HepG2 (cell line): Measurements from ENCODE around the gene FRMD6. TPM values are rescaled to one million over a fixed set of nuclear protein-coding genes. Genes with fewer than 3 reads are reported as not detected.

Source experiments
- AGO2 ChIP-seq: fragments of 200-400 bp; formaldehyde crosslinking; optimal IDR thresholded peaks from 2 replicates; pipeline ENCODE3; 2017; ENCODE audit warnings: mild to moderate bottlenecking, low read depth, low read length, moderate library complexity
- BCL6 ChIP-seq: IDR thresholded peaks from 2 replicates; pipeline ENCODE4 v1.6.1; 2016; ENCODE audit warnings: missing genetic modification reagents, missing compliant biosample characterization
- FOXJ3 ChIP-seq: sonication (generic); formaldehyde crosslinking; IDR thresholded peaks from 2 replicates; pipeline ENCODE4 v1.4.0; 2020; ENCODE audit warnings: missing genetic modification reagents, mild to moderate bottlenecking, borderline replicate concordance
- HCFC1 ChIP-seq: fragments of 150-350 bp; IDR thresholded peaks from 2 replicates; pipeline ENCODE4 v1.6.1; 2014; ENCODE audit warnings: low read depth, low read length
- HOXA7 ChIP-seq: sonication (generic); formaldehyde crosslinking; IDR thresholded peaks from 2 replicates; pipeline ENCODE4 v1.8.1; 2022; ENCODE audit warnings: mild to moderate bottlenecking, missing genetic modification reagents, moderate library complexity
- PHF5A ChIP-seq: IDR thresholded peaks from one replicate; pipeline ENCODE4 v1.6.1; 2018; ENCODE audit warnings: low read depth, missing genetic modification reagents; ENCODE audit not compliant: unreplicated experiment
- RFX5 ChIP-seq: IDR thresholded peaks from 2 replicates; pipeline ENCODE4 v1.6.1; 2011; ENCODE audit warnings: low read depth, low read length, improper control_type of control experiment
- SKI ChIP-seq: fragments of 450-650 bp; IDR thresholded peaks from one replicate; pipeline ENCODE4 v1.6.1; 2018; ENCODE audit warnings: mild to moderate bottlenecking; ENCODE audit not compliant: partially characterized antibody
- SMAD1 ChIP-seq: sonication (generic); formaldehyde crosslinking; IDR thresholded peaks from 2 replicates; pipeline ENCODE4 v1.4.0; 2020; ENCODE audit warnings: missing genetic modification reagents, low read depth, mild to moderate bottlenecking, borderline replicate concordance
- TBL1XR1 ChIP-seq: fragments of 150-350 bp; IDR thresholded peaks from 2 replicates; pipeline ENCODE4 v1.6.1; 2014; ENCODE audit warnings: borderline replicate concordance, low read length; ENCODE audit not compliant: partially characterized antibody
- TCF7L2 ChIP-seq: IDR thresholded peaks from 2 replicates; pipeline ENCODE4 v1.6.1; 2011; ENCODE audit warnings: mild to moderate bottlenecking, low read depth, low read length, moderate library complexity
- ZBTB10 ChIP-seq: sonication (generic); formaldehyde crosslinking; IDR thresholded peaks from 2 replicates; pipeline ENCODE4 v1.4.0; 2020; ENCODE audit warnings: missing genetic modification reagents, borderline replicate concordance
- ZHX1 ChIP-seq: sonication (generic); formaldehyde crosslinking; IDR thresholded peaks from 2 replicates; pipeline ENCODE4 v1.8.1; 2022; ENCODE audit warnings: low read depth, mild to moderate bottlenecking, missing genetic modification reagents
- ZNF10 ChIP-seq: sonication (generic); formaldehyde crosslinking; IDR thresholded peaks from 2 replicates; pipeline ENCODE4 v1.4.0; 2020; ENCODE audit warnings: mild to moderate bottlenecking, low read depth, missing genetic modification reagents, borderline replicate concordance
- ZNF180 ChIP-seq: sonication (generic); formaldehyde crosslinking; IDR thresholded peaks from 2 replicates; pipeline ENCODE4 v1.4.0; 2020; ENCODE audit warnings: low read depth, missing genetic modification reagents, borderline replicate concordance
- ZNF616 ChIP-seq: sonication (generic); formaldehyde crosslinking; IDR thresholded peaks from 2 replicates; pipeline ENCODE4 v1.5.0; 2020; ENCODE audit warnings: low read depth, mild to moderate bottlenecking, missing genetic modification reagents
- ZNF720 ChIP-seq: sonication (generic); formaldehyde crosslinking; IDR thresholded peaks from 2 replicates; pipeline ENCODE4 v1.4.0; 2020; ENCODE audit warnings: missing genetic modification reagents
- polyA plus RNA-seq, 8 experiments: library from polyadenylated mRNA; depleted of rRNA in 3 of 8; stranded (reverse) in 7 of 8; unstranded in 1 of 8; fragments of >200 nt; fragmentation: Illumina TruSeq in 4 of 8; extraction: Trizol in 4 of 8; gene quantifications; 2 replicates each; pipeline versions ENCODE4 v1.2.1 to v1.2.3, GENCODE V29; 2011 to 2016; ENCODE audit warnings: low read depth in 4 of 8, missing spikeins in 1 of 8, mixed read lengths in 1 of 8; ENCODE audit not compliant: insufficient read depth in 1 of 8
- total RNA-seq, 5 experiments: library from RNA; depleted of rRNA; stranded (reverse); fragments of >200 nt; fragmentation: Illumina TruSeq; extraction: Trizol; gene quantifications; 2 replicates each; pipeline ENCODE4 v1.2.3, GENCODE V29; 2016; ENCODE audit warnings: low read depth in 1 of 5
- TF ChIP-seq, protein P1 (sequence below): sonication (generic); formaldehyde crosslinking; IDR thresholded peaks from 2 replicates; pipeline ENCODE4 v1.4.0; 2020; ENCODE audit warnings: missing genetic modification reagents, mild to moderate bottlenecking, borderline replicate concordance
- TF ChIP-seq, protein P2 (sequence below): sonication (generic); formaldehyde crosslinking; IDR thresholded peaks from 2 replicates; pipeline ENCODE4 v1.4.0; 2020; ENCODE audit warnings: missing genetic modification reagents, mild to moderate bottlenecking, borderline replicate concordance

The FRMD6 gene
- total and polyA plus RNA-seq, 2 of the 13 experiments (the other 11 are each of a cell fraction or from before 2014, with no cell fraction given) = 2.4 to 5.4 TPM

GRCh38 chr14:51652168-51653078 is 713 bp downstream of the FRMD6 start (continued):
- no peak for TF ChIP-seq ZBTB10 (CRISPR knock-in tag)
- TF ChIP-seq SMAD1 (CRISPR knock-in tag) = no peak
- TF ChIP-seq AGO2 = no peak
- TF ChIP-seq HCFC1 = no peak
- no peak for TF ChIP-seq TBL1XR1
- TF ChIP-seq PHF5A = no peak
- no peak for TF ChIP-seq ZNF720 (CRISPR knock-in tag)
- no peak for TF ChIP-seq ZNF616 (CRISPR knock-in tag)
- no peak for TF ChIP-seq TCF7L2
- TF ChIP-seq, protein P1, sequence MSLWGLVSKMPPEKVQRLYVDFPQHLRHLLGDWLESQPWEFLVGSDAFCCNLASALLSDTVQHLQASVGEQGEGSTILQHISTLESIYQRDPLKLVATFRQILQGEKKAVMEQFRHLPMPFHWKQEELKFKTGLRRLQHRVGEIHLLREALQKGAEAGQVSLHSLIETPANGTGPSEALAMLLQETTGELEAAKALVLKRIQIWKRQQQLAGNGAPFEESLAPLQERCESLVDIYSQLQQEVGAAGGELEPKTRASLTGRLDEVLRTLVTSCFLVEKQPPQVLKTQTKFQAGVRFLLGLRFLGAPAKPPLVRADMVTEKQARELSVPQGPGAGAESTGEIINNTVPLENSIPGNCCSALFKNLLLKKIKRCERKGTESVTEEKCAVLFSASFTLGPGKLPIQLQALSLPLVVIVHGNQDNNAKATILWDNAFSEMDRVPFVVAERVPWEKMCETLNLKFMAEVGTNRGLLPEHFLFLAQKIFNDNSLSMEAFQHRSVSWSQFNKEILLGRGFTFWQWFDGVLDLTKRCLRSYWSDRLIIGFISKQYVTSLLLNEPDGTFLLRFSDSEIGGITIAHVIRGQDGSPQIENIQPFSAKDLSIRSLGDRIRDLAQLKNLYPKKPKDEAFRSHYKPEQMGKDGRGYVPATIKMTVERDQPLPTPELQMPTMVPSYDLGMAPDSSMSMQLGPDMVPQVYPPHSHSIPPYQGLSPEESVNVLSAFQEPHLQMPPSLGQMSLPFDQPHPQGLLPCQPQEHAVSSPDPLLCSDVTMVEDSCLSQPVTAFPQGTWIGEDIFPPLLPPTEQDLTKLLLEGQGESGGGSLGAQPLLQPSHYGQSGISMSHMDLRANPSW = no peak
- no peak for TF ChIP-seq ZNF180 (CRISPR knock-in tag)
- TF ChIP-seq HOXA7 = no peak
- no peak for TF ChIP-seq FOXJ3 (CRISPR knock-in tag)
- TF ChIP-seq BCL6 (CRISPR knock-in tag) = no peak
- TF ChIP-seq, protein P2, sequence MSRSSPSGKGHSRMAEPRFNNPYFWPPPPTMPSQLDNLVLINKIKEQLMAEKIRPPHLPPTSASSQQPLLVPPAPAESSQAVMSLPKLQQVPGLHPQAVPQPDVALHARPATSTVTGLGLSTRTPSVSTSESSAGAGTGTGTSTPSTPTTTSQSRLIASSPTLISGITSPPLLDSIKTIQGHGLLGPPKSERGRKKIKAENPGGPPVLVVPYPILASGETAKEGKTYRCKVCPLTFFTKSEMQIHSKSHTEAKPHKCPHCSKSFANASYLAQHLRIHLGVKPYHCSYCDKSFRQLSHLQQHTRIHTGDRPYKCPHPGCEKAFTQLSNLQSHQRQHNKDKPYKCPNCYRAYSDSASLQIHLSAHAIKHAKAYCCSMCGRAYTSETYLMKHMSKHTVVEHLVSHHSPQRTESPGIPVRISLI (CRISPR knock-in tag) = no peak
- TF ChIP-seq RFX5 = no peak
- no peak for TF ChIP-seq ZNF10 (CRISPR knock-in tag)
- TF ChIP-seq SKI = peak; percentile 5
- no peak for TF ChIP-seq ZHX1 (CRISPR knock-in tag)
